BJ (cell line): ENCODE data around the gene MEMO1. TPM values are rescaled to one million over a fixed set of nuclear protein-coding genes. Genes with fewer than 3 reads are reported as not detected.

Experiments used
- CTCF ChIA-PET: fragments of 350-600 bp; formaldehyde crosslinking; extraction: SDS; loops from one replicate; lab custom pipeline; 2021; ENCODE audit warnings: antibody characterized with exemption, inconsistent platforms; lab: Yijun Ruan, JAX
- POLR2A ChIA-PET: fragments of 300-600 bp; sonication (Branson Sonifier 250); formaldehyde crosslinking; extraction: SDS; loops from one replicate; lab custom pipeline; 2021; ENCODE audit warnings: antibody characterized with exemption; lab: Charles Lee
- DNase-seq: peaks from one replicate; pipeline ENCODE4 v3.0.0-alpha.2; 2011; ENCODE audit warnings: low read depth
- H3K27me3 ChIP-seq: 2 replicates; pipeline ENCODE4 v1.6.0; 2011; ENCODE audit warnings: low read length; ENCODE audit not compliant: control insufficient read depth, insufficient read depth
- H3K36me3 ChIP-seq: 2 replicates; pipeline ENCODE4 v1.5.1; 2011; ENCODE audit warnings: low read length; ENCODE audit not compliant: control insufficient read depth, insufficient read depth
- H3K4me3 ChIP-seq: 2 replicates; pipeline ENCODE4 v1.5.1; 2011; ENCODE audit warnings: low read depth, mild to moderate bottlenecking, control low read depth, low read length
- polyA plus RNA-seq: library from polyadenylated mRNA; depleted of rRNA; stranded (reverse); fragments of >200 nt; gene quantifications from 2 replicates; pipeline ENCODE4 v1.2.3, GENCODE V29; 2011
- TF ChIP-seq, protein P1 (sequence below): IDR thresholded peaks from 2 replicates; pipeline ENCODE4 v1.5.1; 2011; ENCODE audit warnings: low read depth, mild to moderate bottlenecking, control low read depth, inconsistent platforms, low read length, moderate library complexity; ENCODE audit not compliant: insufficient read depth

The MEMO1 gene
- polyA plus RNA-seq, 1 experiment: 42.0 TPM

DNA sequence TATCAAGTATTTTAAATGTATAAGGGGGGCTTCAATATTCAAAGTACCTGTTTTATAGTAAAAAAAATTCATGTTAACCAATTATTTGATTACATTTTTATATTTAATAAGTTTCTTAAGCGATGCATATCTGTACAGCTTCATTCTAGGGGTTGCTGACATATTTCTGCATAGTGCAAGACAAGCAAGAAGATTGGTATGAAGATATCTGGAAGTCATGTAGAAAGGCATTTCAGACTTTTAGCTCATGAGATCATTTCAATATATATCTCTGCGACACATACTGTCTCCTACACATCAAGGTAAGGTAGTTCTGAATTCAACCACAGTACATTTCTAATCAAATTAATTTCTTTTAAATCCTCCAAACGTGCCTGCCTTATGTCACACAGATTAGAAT lies 73.1 kb downstream of the MEMO1 start:
- TF ChIP-seq, protein P1, sequence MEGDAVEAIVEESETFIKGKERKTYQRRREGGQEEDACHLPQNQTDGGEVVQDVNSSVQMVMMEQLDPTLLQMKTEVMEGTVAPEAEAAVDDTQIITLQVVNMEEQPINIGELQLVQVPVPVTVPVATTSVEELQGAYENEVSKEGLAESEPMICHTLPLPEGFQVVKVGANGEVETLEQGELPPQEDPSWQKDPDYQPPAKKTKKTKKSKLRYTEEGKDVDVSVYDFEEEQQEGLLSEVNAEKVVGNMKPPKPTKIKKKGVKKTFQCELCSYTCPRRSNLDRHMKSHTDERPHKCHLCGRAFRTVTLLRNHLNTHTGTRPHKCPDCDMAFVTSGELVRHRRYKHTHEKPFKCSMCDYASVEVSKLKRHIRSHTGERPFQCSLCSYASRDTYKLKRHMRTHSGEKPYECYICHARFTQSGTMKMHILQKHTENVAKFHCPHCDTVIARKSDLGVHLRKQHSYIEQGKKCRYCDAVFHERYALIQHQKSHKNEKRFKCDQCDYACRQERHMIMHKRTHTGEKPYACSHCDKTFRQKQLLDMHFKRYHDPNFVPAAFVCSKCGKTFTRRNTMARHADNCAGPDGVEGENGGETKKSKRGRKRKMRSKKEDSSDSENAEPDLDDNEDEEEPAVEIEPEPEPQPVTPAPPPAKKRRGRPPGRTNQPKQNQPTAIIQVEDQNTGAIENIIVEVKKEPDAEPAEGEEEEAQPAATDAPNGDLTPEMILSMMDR: no peak
- Histone ChIP-seq H3K4me3 (no peak overlapping the region), H3K27me3 (no peaks in the 10 kb centered on the region), H3K36me3 (no peaks in the 10 kb centered on the region)
- no peak for DNase-seq
- CTCF ChIA-PET: no interaction called here
- POLR2A ChIA-PET: no interaction called here

DNA sequence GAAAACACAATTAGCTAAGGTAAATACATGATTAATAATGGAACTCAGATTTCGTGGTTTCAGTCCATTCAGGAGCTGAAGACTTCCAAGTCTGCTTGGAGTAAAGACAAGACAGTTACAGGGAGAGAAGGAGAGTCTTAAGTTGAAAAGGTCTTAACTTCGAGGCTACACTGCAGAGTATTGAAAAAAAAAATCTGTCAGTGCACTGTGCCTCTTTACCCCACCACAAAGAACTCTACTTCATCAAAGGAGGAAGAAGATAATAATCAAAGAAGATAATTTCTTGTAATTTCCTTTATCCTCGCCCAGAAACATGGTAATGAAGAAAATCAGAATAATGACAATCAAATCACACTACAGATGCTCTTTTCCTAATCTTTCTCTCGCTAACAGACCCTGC lies 75.4 kb downstream of the MEMO1 start:
- TF ChIP-seq, protein P1: no peak
- no peak for DNase-seq
- no peaks in the 10 kb centered on the region for H3K36me3 ChIP-seq
- ChIA-PET POLR2A (no interaction called here), CTCF (interaction anchor here (0.6 kb wide), 1 partner anchor 409 kb away, joined by 3 read pairs; no protein-coding TSS in a partner anchor)
- no peak overlapping the region for H3K4me3 ChIP-seq
- H3K27me3 ChIP-seq: no peaks in the 10 kb centered on the region

DNA sequence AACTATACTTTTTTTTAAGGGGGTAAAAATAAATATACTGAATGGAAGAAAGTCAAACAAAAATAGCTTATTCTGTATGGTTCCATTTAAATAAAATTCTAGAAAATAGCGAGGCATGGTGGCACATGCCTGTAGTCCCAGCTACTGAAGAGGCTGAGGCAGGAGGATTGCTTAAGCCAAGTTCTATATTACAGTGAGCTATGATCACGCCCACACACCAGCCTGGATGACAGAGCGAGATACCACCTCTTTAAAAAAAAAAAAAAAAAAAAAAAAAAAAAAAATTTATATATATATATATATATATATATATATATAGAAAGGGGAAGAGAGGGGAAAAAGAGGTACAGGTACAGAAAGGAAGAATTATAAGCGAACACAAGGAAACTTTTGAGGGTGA lies 77.7 kb downstream of the MEMO1 start:
- TF ChIP-seq, protein P1: no peak
- ChIA-PET CTCF (no interaction called here), POLR2A (no interaction called here)
- no peaks in the 10 kb centered on the region for H3K36me3 ChIP-seq
- no peaks in the 10 kb centered on the region for H3K27me3 ChIP-seq
- no peak for DNase-seq
- H3K4me3 ChIP-seq: no peak overlapping the region

DNA sequence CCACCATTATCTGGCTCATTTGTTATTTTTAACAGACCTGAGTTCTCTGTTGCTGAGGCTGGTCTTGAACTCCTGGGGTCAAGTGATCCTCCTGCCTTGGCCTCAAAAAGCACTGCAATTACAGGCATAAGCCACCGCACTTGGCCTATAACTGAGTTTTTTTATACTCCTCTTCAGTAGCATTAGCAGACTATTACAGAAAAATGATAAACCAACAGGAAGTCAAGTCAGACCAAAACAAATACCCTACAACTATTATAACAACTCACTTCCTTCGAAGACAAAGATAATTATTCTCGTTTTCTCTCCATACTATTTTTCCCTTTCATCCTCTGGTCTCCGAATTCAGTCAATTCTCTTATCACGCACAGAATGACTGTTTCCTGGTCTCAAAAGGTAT lies 78.2 kb downstream of the MEMO1 start:
- H3K27me3 ChIP-seq: no peaks in the 10 kb centered on the region
- DNase-seq: no peak
- H3K36me3 ChIP-seq: no peaks in the 10 kb centered on the region
- ChIA-PET POLR2A (no interaction called here), CTCF (no interaction called here)
- TF ChIP-seq, protein P1: no peak
- H3K4me3 ChIP-seq: no peak overlapping the region

DNA sequence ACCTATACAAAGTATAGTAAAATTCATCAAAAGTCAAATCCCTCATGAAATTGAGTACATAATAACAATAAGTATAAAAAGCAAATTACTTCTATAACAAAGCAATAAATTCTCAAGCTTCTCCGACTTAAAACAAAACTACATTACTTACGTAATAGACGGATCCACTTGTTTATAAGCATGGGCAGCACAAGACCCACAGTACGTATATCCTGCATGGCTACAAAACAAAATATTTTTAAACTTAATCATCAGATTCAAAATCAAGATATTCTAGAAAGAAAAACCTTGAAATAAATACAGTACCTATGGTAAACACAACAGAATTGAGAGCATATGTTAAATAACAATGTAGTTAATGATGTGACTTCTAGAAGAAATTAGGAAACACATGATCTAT lies 78.9 kb downstream of the MEMO1 start:
- no peak overlapping the region for H3K4me3 ChIP-seq
- no peak for DNase-seq
- TF ChIP-seq, protein P1: no peak
- ChIA-PET POLR2A (no interaction called here), CTCF (no interaction called here)
- H3K36me3 ChIP-seq: no peaks in the 10 kb centered on the region
- no peaks in the 10 kb centered on the region for H3K27me3 ChIP-seq
